K562 (cell line): ENCODE measurements around the gene ACOT13. TPM values are rescaled to one million over a fixed set of nuclear protein-coding genes. Genes with fewer than 3 reads are reported as not detected.
"Not testable (repeated sequence)": the region's sequence is repeated elsewhere in the genome, so short reads cannot be mapped to it uniquely, and the experiment has no call there.

ENCODE experiments used
- ATAC-seq: fragments of 200-7000 bp; cut with Tn5 transposase; 3 replicates; pipeline ENCODE4 v1.9.1; 2020; ENCODE audit warnings: moderate library complexity
- BruUV-seq: library from RNA; stranded (reverse); fragments of 400-500 nt; replicated peaks from 2 replicates; lab custom pipeline; 2021; lab: Mats Ljungman, UMichigan
- CTCF ChIA-PET: fragments of 300-600 bp; formaldehyde crosslinking; extraction: SDS; loops from one replicate; lab custom pipeline; 2021; ENCODE audit warnings: low intra/inter-chr PET ratio; lab: Yijun Ruan, JAX
- POLR2A ChIA-PET: fragments of 300-600, 350-650 bp; sonication (Branson Sonifier 250); formaldehyde crosslinking; extraction: SDS; loops from one replicate; lab custom pipeline; 2021; ENCODE audit warnings: antibody characterized with exemption, inconsistent platforms; lab: Yijun Ruan, JAX
- DNase-seq, 4 experiments: peaks; one replicate each; pipeline versions ENCODE4 v3.0.0 to v3.0.0-alpha.2; 2011 to 2018; ENCODE audit warnings: low spot score in 3 of 4, mixed read lengths in 3 of 4; ENCODE audit errors: extremely low read depth in 1 of 4
- FAIRE-seq: peaks from 2 replicates; lab custom pipeline; 2011; peaks lifted over from hg19 to GRCh38; lab: Jason Lieb, UNC
- H2AFZ ChIP-seq: 2 replicates; pipeline ENCODE4 v1.6.0; 2011; ENCODE audit warnings: low read depth, low read length, control low read depth, inconsistent platforms
- H3K27ac ChIP-seq: fragments of 200-600 bp; 3 replicates; pipeline ENCODE4 v1.8.0; 2011; ENCODE audit warnings: low read depth, mild to moderate bottlenecking, control low read depth, inconsistent platforms, low read length, moderate library complexity, mixed read lengths; ENCODE audit errors: extremely low read depth
- H3K27me3 ChIP-seq, 2 experiments: fragments of 300-600 bp in 1 of 2; 2 replicates in 1 of 2; 3 replicates in 1 of 2; pipeline versions ENCODE4 v1.6.0 to v1.8.0; 2011; ENCODE audit warnings: inconsistent platforms in 2 of 2, low read length in 2 of 2, mild to moderate bottlenecking in 1 of 2, mixed read lengths in 1 of 2, moderate library complexity in 1 of 2; ENCODE audit not compliant: control insufficient read depth in 2 of 2, insufficient read depth in 2 of 2
- H3K36me3 ChIP-seq: fragments of 300-600 bp; 3 replicates; pipeline ENCODE4 v1.8.0; 2011; ENCODE audit warnings: mild to moderate bottlenecking, low read length, inconsistent platforms; ENCODE audit not compliant: control insufficient read depth, insufficient read depth
- H3K4me1 ChIP-seq, 2 experiments: fragments of 200-600 bp in 1 of 2; replicated peaks in 1 of 2; 2 replicates in 1 of 2; 3 replicates in 1 of 2; pipeline versions ENCODE4 v1.5.1 to v1.8.0; 2011; ENCODE audit warnings: inconsistent platforms in 2 of 2, low read length in 2 of 2, mild to moderate bottlenecking in 1 of 2, mixed read lengths in 1 of 2, moderate library complexity in 1 of 2; ENCODE audit not compliant: control insufficient read depth in 2 of 2, insufficient read depth in 2 of 2
- H3K4me2 ChIP-seq: 2 replicates; pipeline ENCODE4 v1.6.1; 2011; ENCODE audit warnings: low read length, control low read depth, inconsistent platforms, mixed read lengths; ENCODE audit not compliant: insufficient read depth
- H3K4me3 ChIP-seq: fragments of 200-600 bp; sonication (generic), shearing (Covaris generic); 2 replicates; pipeline ENCODE4 v1.5.1; 2016; ENCODE audit warnings: control low read depth, inconsistent platforms
- H3K79me2 ChIP-seq: fragments of 200-600 bp; 3 replicates; pipeline ENCODE4 v1.8.0; 2011; ENCODE audit warnings: low read length, inconsistent platforms; ENCODE audit not compliant: control insufficient read depth, insufficient read depth
- H3K9ac ChIP-seq, 2 experiments: 2 replicates each; pipeline versions ENCODE4 v1.6.0 to v1.6.1; 2011; ENCODE audit warnings: low read depth in 2 of 2, low read length in 2 of 2, control low read depth in 1 of 2, inconsistent platforms in 1 of 2, mild to moderate bottlenecking in 1 of 2, mixed read lengths in 1 of 2; ENCODE audit not compliant: insufficient read depth in 1 of 2
- H3K9me1 ChIP-seq: one replicate; pipeline ENCODE4 v1.6.0; 2011; ENCODE audit warnings: inconsistent platforms, mild to moderate bottlenecking, low read length, moderate library complexity; ENCODE audit not compliant: control insufficient read depth, insufficient read depth
- H3K9me3 ChIP-seq: replicated peaks from 2 replicates; pipeline ENCODE4 v1.5.1; 2011; ENCODE audit warnings: low read depth, low read length, inconsistent platforms; ENCODE audit not compliant: control insufficient read depth, insufficient read depth
- H4K20me1 ChIP-seq: replicated peaks from 2 replicates; pipeline ENCODE4 v1.6.1; 2011; ENCODE audit warnings: low read length, inconsistent platforms, mixed read lengths; ENCODE audit not compliant: control insufficient read depth, insufficient read depth
- CC2D1A ChIP-seq: fragments of 450-650 bp; IDR thresholded peaks from 2 replicates; pipeline ENCODE4 v1.6.1; 2017; ENCODE audit warnings: mild to moderate bottlenecking
- CHD2 ChIP-seq: IDR thresholded peaks from 2 replicates; pipeline ENCODE4 v1.6.1; 2011; ENCODE audit warnings: low read depth, low read length
- TRIM24 ChIP-seq, 2 experiments: fragments of 450-650 bp; IDR thresholded peaks; 2 replicates each; pipeline ENCODE4 v1.6.1; 2016
- TRIM28 ChIP-seq: fragments of 450-650 bp; IDR thresholded peaks from 2 replicates; pipeline ENCODE4 v1.6.1; 2017
- ZNF280A ChIP-seq: fragments of 450-650 bp; IDR thresholded peaks from 2 replicates; pipeline ENCODE4 v1.6.1; 2018; ENCODE audit warnings: mild to moderate bottlenecking, low read depth; ENCODE audit not compliant: partially characterized antibody
- WGBS: fragments of 100-300 bp; shearing (Covaris generic); methylation state at CpG from one replicate; pipeline ENCODE4 v1.1.6; 2016; ENCODE audit warnings: low coverage, mixed read lengths; ENCODE audit not compliant: insufficient coverage; ENCODE audit errors: missing lambda C conversion rate; 5-methylcytosine and 5-hydroxymethylcytosine counted together
- in situ Hi-C: fragments of 300-500 bp; cut with MboI; formaldehyde crosslinking; loops from 4 replicates; pipeline ENCODE4 v1.15.0; 2018; ENCODE audit warnings: inconsistent platforms, mixed read lengths
- intact Hi-C: fragments of 100-400 bp; cut with micrococcal nuclease; formaldehyde crosslinking; loops from 2 replicates; pipeline ENCODE4 v1.14.2; 2022
- polyA plus RNA-seq, 8 experiments: library from polyadenylated mRNA; depleted of rRNA in 4 of 8; stranded (reverse) in 5 of 8; unstranded in 3 of 8; fragments of >200 nt; fragmentation: Nextera tagmentation in 2 of 8; fragmentation: Illumina TruSeq in 1 of 8; extraction: Ambion mirVana in 2 of 8; extraction: Trizol in 1 of 8; gene quantifications; 2 replicates each; pipeline versions ENCODE4 v1.2.1 to v1.2.3, GENCODE V29; 2011 to 2014; ENCODE audit warnings: inconsistent platforms in 1 of 8, missing spikeins in 1 of 8
- total RNA-seq, 7 experiments: library from RNA; depleted of rRNA in 6 of 7; stranded (reverse); fragments of >200 nt in 6 of 7; fragmentation: Illumina TruSeq in 2 of 7; extraction: Trizol in 2 of 7; gene quantifications; 2 replicates each; pipeline versions ENCODE4 v1.2.1 to v1.2.3, GENCODE V29; 2011 to 2021; ENCODE audit warnings: low replicate concordance in 1 of 7

ACOT13 gene
- total and polyA plus RNA-seq, 9 of the 15 experiments (the other 6 are each of a cell fraction or from before 2014, with no cell fraction given) = 14.1 to 129 (median 65.7) TPM

GRCh38 chr6:24754378-24754777, 87.5 kb downstream of the ACOT13 start:
- H3K4me2 ChIP-seq, H3K9me3 ChIP-seq, H3K79me2 ChIP-seq, H3K9me1 ChIP-seq, ATAC-seq, FAIRE-seq, CTCF ChIA-PET, intact Hi-C loops, H3K27ac ChIP-seq, H3K36me3 ChIP-seq, H3K9ac ChIP-seq, H3K4me3 ChIP-seq, in situ Hi-C loops, H3K27me3 ChIP-seq, H4K20me1 ChIP-seq, H2AFZ ChIP-seq, DNase-seq, BruUV-seq: not testable (repeated sequence)
- POLR2A ChIA-PET = interaction anchor here (0.9 to 2.2 kb wide), 2 partner anchors 11 to 17 kb away, joined by 3 to 9 read pairs; no protein-coding TSS in a partner anchor
- H3K4me1 ChIP-seq = peaks cover 0 to 17% of the 10 kb centered on the region in 2 experiments; a peak in 3 of 5 replicates
- WGBS = 31% methylated on average over 4 of the region's 4 CpGs
- TF ChIP-seq ZNF280A (peak; percentile 49), CHD2 (peak; percentile 61; the same call in 1 of the 2 replicates), TRIM24 (IDR thresholded peaks at IDR 0.05) (0 out of 4 replicates have a peak, but pooled peaks of 1 of the 2 experiments have one; percentile 12), TRIM28 (peak; percentile 61; the same call in 1 of the 2 replicates), CC2D1A (0 out of 2 replicates have a peak, but pooled peaks have one; percentile 20)

Other genes with a start within 250 kb of the ACOT13 start
- gene GPLD1, start 177.5 kb upstream of the ACOT13 start, total RNA-seq (2014; rRNA removed) = 1.0 and 1.5 TPM in 2 replicates
- gene GPLD1, start 177.5 kb upstream of the ACOT13 start, total RNA-seq (2014; rRNA removed; fragmentation: Illumina TruSeq; extraction: Trizol) = 0.76 and 0.89 TPM in 2 replicates
- gene GPLD1, start 177.5 kb upstream of the ACOT13 start, total RNA-seq (2015; rRNA removed; fragmentation: Illumina TruSeq; extraction: Trizol) = 1.0 and 1.3 TPM in 2 replicates
- gene GPLD1, start 177.5 kb upstream of the ACOT13 start, total RNA-seq (2021) = 0.96 and 1.2 TPM in 2 replicates
- gene GPLD1, start 177.5 kb upstream of the ACOT13 start, polyA plus RNA-seq (2011; rRNA removed) = 0.30 and 0.86 TPM in 2 replicates
- gene GPLD1, start 177.5 kb upstream of the ACOT13 start, polyA plus RNA-seq (2014; fragmentation: Illumina TruSeq; extraction: Trizol) = 0.46 and 0.82 TPM in 2 replicates
- under 1 TPM; 0.11 to 0.13 TPM for gene GPLD1, start 177.5 kb upstream of the ACOT13 start, polyA plus RNA-seq (2014; fragmentation: Nextera tagmentation; extraction: Ambion mirVana)
- gene GPLD1, start 177.5 kb upstream of the ACOT13 start, polyA plus RNA-seq (2014; rRNA removed) = 0.26 and 0.57 TPM in 2 replicates
- gene ALDH5A1, start 172.1 kb upstream of the ACOT13 start, total RNA-seq (2014; rRNA removed) = 8.6 and 12.0 TPM in 2 replicates
- gene ALDH5A1, start 172.1 kb upstream of the ACOT13 start, total RNA-seq (2014; rRNA removed; fragmentation: Illumina TruSeq; extraction: Trizol) = 8.9 and 9.9 TPM in 2 replicates
- gene ALDH5A1, start 172.1 kb upstream of the ACOT13 start, total RNA-seq (2015; rRNA removed; fragmentation: Illumina TruSeq; extraction: Trizol) = 11.4 and 11.9 TPM in 2 replicates
- gene ALDH5A1, start 172.1 kb upstream of the ACOT13 start, total RNA-seq (2021) = 19.7 and 20.5 TPM in 2 replicates
- 5.2 and 9.5 TPM in 2 replicates for gene ALDH5A1, start 172.1 kb upstream of the ACOT13 start, polyA plus RNA-seq (2011; rRNA removed)
- 14.4 and 16.1 TPM in 2 replicates for gene ALDH5A1, start 172.1 kb upstream of the ACOT13 start, polyA plus RNA-seq (2014; fragmentation: Illumina TruSeq; extraction: Trizol)
- 1 to 10 TPM; 2.2 to 3.4 TPM for gene ALDH5A1, start 172.1 kb upstream of the ACOT13 start, polyA plus RNA-seq (2014; fragmentation: Nextera tagmentation; extraction: Ambion mirVana)
- 12.7 and 12.8 TPM in 2 replicates for gene ALDH5A1, start 172.1 kb upstream of the ACOT13 start, polyA plus RNA-seq (2014; rRNA removed)
- not detected in 2 replicates for gene KIAA0319, start 20.9 kb upstream of the ACOT13 start, total RNA-seq (2014; rRNA removed)
- not detected in 2 replicates for gene KIAA0319, start 20.9 kb upstream of the ACOT13 start, total RNA-seq (2014; rRNA removed; fragmentation: Illumina TruSeq; extraction: Trizol)
- gene KIAA0319, start 20.9 kb upstream of the ACOT13 start, total RNA-seq (2015; rRNA removed; fragmentation: Illumina TruSeq; extraction: Trizol) = not detected in 2 replicates
- not detected in 2 replicates for gene KIAA0319, start 20.9 kb upstream of the ACOT13 start, total RNA-seq (2021)
- gene KIAA0319, start 20.9 kb upstream of the ACOT13 start, polyA plus RNA-seq (2011; rRNA removed) = not detected in 2 replicates
- 0.01 TPM in 1 of 2 replicates, not detected in the other for gene KIAA0319, start 20.9 kb upstream of the ACOT13 start, polyA plus RNA-seq (2014; fragmentation: Illumina TruSeq; extraction: Trizol)
- not detected for gene KIAA0319, start 20.9 kb upstream of the ACOT13 start, polyA plus RNA-seq (2014; fragmentation: Nextera tagmentation; extraction: Ambion mirVana)
- 0.03 TPM in 1 of 2 replicates, not detected in the other for gene KIAA0319, start 20.9 kb upstream of the ACOT13 start, polyA plus RNA-seq (2014; rRNA removed)
- gene TDP2, start 178 bp upstream of the ACOT13 start, total RNA-seq (2014; rRNA removed) = 29.0 and 46.5 TPM in 2 replicates
- 31.8 and 32.9 TPM in 2 replicates for gene TDP2, start 178 bp upstream of the ACOT13 start, total RNA-seq (2014; rRNA removed; fragmentation: Illumina TruSeq; extraction: Trizol)
- 27.3 and 28.6 TPM in 2 replicates for gene TDP2, start 178 bp upstream of the ACOT13 start, total RNA-seq (2015; rRNA removed; fragmentation: Illumina TruSeq; extraction: Trizol)
- gene TDP2, start 178 bp upstream of the ACOT13 start, total RNA-seq (2021) = 37.9 and 38.2 TPM in 2 replicates
- gene TDP2, start 178 bp upstream of the ACOT13 start, polyA plus RNA-seq (2011; rRNA removed) = 41.3 and 60.1 TPM in 2 replicates
- gene TDP2, start 178 bp upstream of the ACOT13 start, polyA plus RNA-seq (2014; fragmentation: Illumina TruSeq; extraction: Trizol) = 53.6 and 56.8 TPM in 2 replicates
- gene TDP2, start 178 bp upstream of the ACOT13 start, polyA plus RNA-seq (2014; fragmentation: Nextera tagmentation; extraction: Ambion mirVana) = 10 to 100 TPM; 27.7 to 28.7 TPM
- gene TDP2, start 178 bp upstream of the ACOT13 start, polyA plus RNA-seq (2014; rRNA removed) = 53.0 and 56.5 TPM in 2 replicates
- 48.5 and 52.9 TPM in 2 replicates for gene C6orf62, start 52.1 kb downstream of the ACOT13 start, total RNA-seq (2014; rRNA removed)
- gene C6orf62, start 52.1 kb downstream of the ACOT13 start, total RNA-seq (2014; rRNA removed; fragmentation: Illumina TruSeq; extraction: Trizol) = 110 and 124 TPM in 2 replicates
- 111 and 113 TPM in 2 replicates for gene C6orf62, start 52.1 kb downstream of the ACOT13 start, total RNA-seq (2015; rRNA removed; fragmentation: Illumina TruSeq; extraction: Trizol)
- gene C6orf62, start 52.1 kb downstream of the ACOT13 start, total RNA-seq (2021) = 113 and 117 TPM in 2 replicates
- gene C6orf62, start 52.1 kb downstream of the ACOT13 start, polyA plus RNA-seq (2011; rRNA removed) = 76.7 and 105 TPM in 2 replicates
- gene C6orf62, start 52.1 kb downstream of the ACOT13 start, polyA plus RNA-seq (2014; fragmentation: Illumina TruSeq; extraction: Trizol) = 86.2 and 111 TPM in 2 replicates
- gene C6orf62, start 52.1 kb downstream of the ACOT13 start, polyA plus RNA-seq (2014; fragmentation: Nextera tagmentation; extraction: Ambion mirVana) = 100 to 1,000 TPM; 355 to 579 TPM
- 56.8 and 65.6 TPM in 2 replicates for gene C6orf62, start 52.1 kb downstream of the ACOT13 start, polyA plus RNA-seq (2014; rRNA removed)
- 140 and 156 TPM in 2 replicates for gene GMNN, start 107.9 kb downstream of the ACOT13 start, total RNA-seq (2014; rRNA removed)
- 189 and 216 TPM in 2 replicates for gene GMNN, start 107.9 kb downstream of the ACOT13 start, total RNA-seq (2014; rRNA removed; fragmentation: Illumina TruSeq; extraction: Trizol)
- 187 and 210 TPM in 2 replicates for gene GMNN, start 107.9 kb downstream of the ACOT13 start, total RNA-seq (2015; rRNA removed; fragmentation: Illumina TruSeq; extraction: Trizol)
- 144 and 146 TPM in 2 replicates for gene GMNN, start 107.9 kb downstream of the ACOT13 start, total RNA-seq (2021)
- 125 and 167 TPM in 2 replicates for gene GMNN, start 107.9 kb downstream of the ACOT13 start, polyA plus RNA-seq (2011; rRNA removed)
- 217 and 222 TPM in 2 replicates for gene GMNN, start 107.9 kb downstream of the ACOT13 start, polyA plus RNA-seq (2014; fragmentation: Illumina TruSeq; extraction: Trizol)
- gene GMNN, start 107.9 kb downstream of the ACOT13 start, polyA plus RNA-seq (2014; fragmentation: Nextera tagmentation; extraction: Ambion mirVana) = 100 to 1,000 TPM; 331 to 370 TPM
- 199 and 254 TPM in 2 replicates for gene GMNN, start 107.9 kb downstream of the ACOT13 start, polyA plus RNA-seq (2014; rRNA removed)
- not detected in 2 replicates for gene ARMH2, start 131.8 kb downstream of the ACOT13 start, total RNA-seq (2014; rRNA removed)
- not detected in 2 replicates for gene ARMH2, start 131.8 kb downstream of the ACOT13 start, total RNA-seq (2014; rRNA removed; fragmentation: Illumina TruSeq; extraction: Trizol)
- gene ARMH2, start 131.8 kb downstream of the ACOT13 start, total RNA-seq (2015; rRNA removed; fragmentation: Illumina TruSeq; extraction: Trizol) = not detected in 2 replicates
- not detected in 2 replicates for gene ARMH2, start 131.8 kb downstream of the ACOT13 start, total RNA-seq (2021)
- gene ARMH2, start 131.8 kb downstream of the ACOT13 start, polyA plus RNA-seq (2011; rRNA removed) = not detected in 2 replicates
- gene ARMH2, start 131.8 kb downstream of the ACOT13 start, polyA plus RNA-seq (2014; fragmentation: Illumina TruSeq; extraction: Trizol) = not detected in 2 replicates
- gene ARMH2, start 131.8 kb downstream of the ACOT13 start, polyA plus RNA-seq (2014; fragmentation: Nextera tagmentation; extraction: Ambion mirVana) = not detected
- gene ARMH2, start 131.8 kb downstream of the ACOT13 start, polyA plus RNA-seq (2014; rRNA removed) = not detected in 2 replicates